Measurements from ENCODE around the gene IFT80. TPM values are rescaled to one million over a fixed set of nuclear protein-coding genes. Genes with fewer than 3 reads are reported as not detected.
A peak's percentile ranks its signal among the peaks of the same experiment; 100 is the strongest.

Gene IFT80
- 42.8 and 43.3 TPM in 2 replicates for total RNA-seq
- long read RNA-seq, full-length matches to known transcripts, result 90 of 173 reads
- long read RNA-seq, partial matches to known transcripts, result 13 of 173 reads
- long read RNA-seq, other reads (novel, unspliced or antisense), result 70 of 173 reads

DNA sequence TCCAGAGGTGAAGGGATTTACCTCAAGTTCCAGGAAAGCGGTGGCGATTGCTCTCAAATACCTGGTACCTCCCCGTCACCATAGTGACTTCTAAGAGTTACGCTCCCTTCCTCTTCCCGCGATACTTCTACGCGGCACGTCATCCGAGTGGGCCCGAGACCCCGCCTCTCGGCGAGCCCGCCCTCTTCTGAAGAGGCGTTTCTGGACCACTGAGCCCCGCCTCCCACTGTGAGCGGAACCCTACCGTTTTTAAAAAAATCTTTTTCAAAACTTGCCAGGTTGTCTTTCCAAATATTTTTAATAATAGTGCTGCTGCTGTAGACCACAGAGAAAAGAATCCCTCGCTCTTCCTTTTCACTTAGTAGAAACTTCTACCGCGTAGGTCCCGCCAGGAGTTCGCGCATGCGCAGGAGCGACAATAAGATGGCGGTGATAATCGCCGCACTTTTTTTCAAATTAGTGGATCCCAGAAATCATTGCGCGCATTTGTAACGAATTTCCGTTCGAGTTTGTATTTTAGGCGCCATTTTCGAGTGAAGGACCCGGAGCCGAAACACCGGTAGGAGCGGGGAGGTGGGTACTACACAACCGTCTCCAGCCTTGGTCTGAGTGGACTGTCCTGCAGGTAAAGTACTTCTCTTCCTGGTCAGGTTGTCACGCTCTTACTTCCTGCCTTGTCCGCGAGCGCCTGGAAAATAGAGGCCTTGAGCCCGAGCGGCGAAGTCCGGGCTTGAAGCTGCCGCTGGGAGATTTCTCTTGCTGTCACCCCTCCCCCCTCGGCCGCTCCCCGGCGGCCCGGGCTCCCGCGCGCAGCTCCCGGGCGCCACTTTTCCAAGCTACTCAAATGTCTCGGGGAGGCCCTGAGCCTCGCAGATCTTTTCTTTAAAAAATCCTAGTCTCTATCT lies at the start of gene IFT80, which contains the start of gene SMC4:
TSS of gene IFT80 (minus strand) at position 101 of the 905 bp plus-strand sequence. CDS start 14,625 bp downstream, outside the sequence.
TSS of gene SMC4 (plus strand) at position 526 of the 905 bp plus-strand sequence. CDS start 1,177 bp downstream, outside the sequence.
- Mint-ChIP-seq H3K36me3 (ENCODE audit: unreplicated experiment) (peaks cover 5% of the 10 kb centered on the region), H3K9me3 (ENCODE audit: unreplicated experiment) (no peaks in the 10 kb centered on the region), H3K27ac (ENCODE audit: unreplicated experiment) (peak within 1 kb of the TSS; percentile 97), H3K4me1 (ENCODE audit: unreplicated experiment) (peaks cover 35% of the 10 kb centered on the region), H3K4me3 (ENCODE audit: unreplicated experiment) (peak within 1 kb of the TSS; percentile 89), H3K27me3 (ENCODE audit: unreplicated experiment) (no peaks in the 10 kb centered on the region)
- peak; percentile 98 for DNase-seq (ENCODE audit: extremely low spot score, unreplicated experiment)
- TF ChIP-seq, protein P1, sequence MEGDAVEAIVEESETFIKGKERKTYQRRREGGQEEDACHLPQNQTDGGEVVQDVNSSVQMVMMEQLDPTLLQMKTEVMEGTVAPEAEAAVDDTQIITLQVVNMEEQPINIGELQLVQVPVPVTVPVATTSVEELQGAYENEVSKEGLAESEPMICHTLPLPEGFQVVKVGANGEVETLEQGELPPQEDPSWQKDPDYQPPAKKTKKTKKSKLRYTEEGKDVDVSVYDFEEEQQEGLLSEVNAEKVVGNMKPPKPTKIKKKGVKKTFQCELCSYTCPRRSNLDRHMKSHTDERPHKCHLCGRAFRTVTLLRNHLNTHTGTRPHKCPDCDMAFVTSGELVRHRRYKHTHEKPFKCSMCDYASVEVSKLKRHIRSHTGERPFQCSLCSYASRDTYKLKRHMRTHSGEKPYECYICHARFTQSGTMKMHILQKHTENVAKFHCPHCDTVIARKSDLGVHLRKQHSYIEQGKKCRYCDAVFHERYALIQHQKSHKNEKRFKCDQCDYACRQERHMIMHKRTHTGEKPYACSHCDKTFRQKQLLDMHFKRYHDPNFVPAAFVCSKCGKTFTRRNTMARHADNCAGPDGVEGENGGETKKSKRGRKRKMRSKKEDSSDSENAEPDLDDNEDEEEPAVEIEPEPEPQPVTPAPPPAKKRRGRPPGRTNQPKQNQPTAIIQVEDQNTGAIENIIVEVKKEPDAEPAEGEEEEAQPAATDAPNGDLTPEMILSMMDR (IDR thresholded peaks at IDR 0.05), result no peak

DNA sequence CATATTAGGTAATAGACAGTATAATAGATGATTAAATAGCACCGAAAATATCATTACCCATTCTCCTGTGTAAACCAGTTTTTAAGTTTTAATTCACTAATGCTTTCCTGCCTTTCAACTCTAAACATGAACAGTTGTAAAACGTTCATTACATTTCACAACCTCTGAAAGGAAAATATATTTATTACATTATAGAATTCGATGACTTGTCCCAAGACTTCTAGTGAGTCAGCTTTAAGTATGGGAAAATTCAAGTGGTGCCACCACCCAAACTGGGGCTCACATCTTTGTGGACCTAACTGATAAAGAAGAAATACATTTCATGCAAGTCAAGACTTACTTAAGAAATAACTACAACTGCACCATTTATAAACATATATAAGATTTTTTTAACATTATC lies 48.5 kb upstream of the IFT80 start:
- peak overlapping the region; percentile 99 for H3K27ac Mint-ChIP-seq (ENCODE audit: unreplicated experiment)
- no peak for DNase-seq (ENCODE audit: extremely low spot score, unreplicated experiment)
- TF ChIP-seq, protein P1 (IDR thresholded peaks at IDR 0.05), result no peak

DNA sequence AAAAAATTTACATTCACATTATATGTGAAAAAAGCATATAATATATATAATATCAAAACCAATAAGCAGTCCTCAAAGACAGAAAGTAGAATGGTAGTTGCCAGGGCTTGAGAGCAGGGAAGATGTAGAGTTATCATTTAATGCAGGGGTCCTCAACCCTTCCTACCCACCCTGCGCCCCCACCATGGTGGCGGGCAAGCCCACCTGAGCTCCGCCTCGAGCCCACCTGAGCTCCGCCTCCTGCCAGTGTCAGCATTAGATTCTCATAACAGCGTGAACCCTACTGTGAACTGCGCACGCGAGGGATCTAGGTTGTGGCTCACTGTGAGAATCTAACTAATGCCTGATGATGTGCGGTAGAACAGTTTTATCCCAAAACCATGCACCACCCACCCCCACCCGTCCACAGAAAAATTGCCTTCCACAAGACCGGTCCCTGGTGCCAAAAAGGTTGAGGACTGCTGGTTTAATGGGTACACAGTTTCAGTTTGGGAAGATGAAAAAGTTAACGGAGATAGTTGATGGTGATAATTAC lies 47.6 kb upstream of the IFT80 start:
- TF ChIP-seq, protein P1 (IDR thresholded peaks at IDR 0.05), result no peak
- Mint-ChIP-seq H3K9me3 (ENCODE audit: unreplicated experiment) (no peaks in the 10 kb centered on the region), H3K36me3 (ENCODE audit: unreplicated experiment) (peaks cover 27% of the 10 kb centered on the region), H3K27ac (ENCODE audit: unreplicated experiment) (peak overlapping the region; percentile 58), H3K4me3 (ENCODE audit: unreplicated experiment) (peak overlapping the region; percentile 52), H3K27me3 (ENCODE audit: unreplicated experiment) (no peaks in the 10 kb centered on the region), H3K4me1 (ENCODE audit: unreplicated experiment) (peaks cover 59% of the 10 kb centered on the region)
- no peak for DNase-seq (ENCODE audit: extremely low spot score, unreplicated experiment)

More for the DNA sequence above, 48.5 kb upstream of the IFT80 start:
- peaks cover 58% of the 10 kb centered on the region for H3K4me1 Mint-ChIP-seq (ENCODE audit: unreplicated experiment)
- peaks cover 24% of the 10 kb centered on the region for H3K36me3 Mint-ChIP-seq (ENCODE audit: unreplicated experiment)
- peak overlapping the region; percentile 96 for H3K4me3 Mint-ChIP-seq (ENCODE audit: unreplicated experiment)
- H3K9me3 Mint-ChIP-seq (ENCODE audit: unreplicated experiment), result no peaks in the 10 kb centered on the region
- H3K27me3 Mint-ChIP-seq (ENCODE audit: unreplicated experiment), result no peaks in the 10 kb centered on the region

DNA sequence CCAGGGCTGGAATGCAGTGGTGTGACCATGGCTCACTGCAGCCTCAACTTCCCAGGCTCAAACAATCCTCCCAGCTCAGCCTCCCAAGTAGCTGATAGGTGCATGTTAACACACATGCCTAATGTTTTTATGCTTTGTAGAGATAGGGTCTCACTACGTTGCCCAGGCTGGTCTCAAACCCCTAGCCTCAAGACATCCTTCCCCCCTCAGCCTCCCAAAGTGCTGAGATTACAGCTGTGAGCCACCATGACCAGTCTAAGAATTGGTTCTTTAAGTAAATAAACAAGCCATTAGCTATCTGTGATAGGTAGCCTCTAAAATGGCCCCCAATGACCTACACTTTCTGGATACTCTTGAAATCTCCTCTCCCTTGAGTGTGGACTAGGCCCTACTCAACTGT lies 46.8 kb upstream of the IFT80 start:
- peak overlapping the region; percentile 32 for H3K27ac Mint-ChIP-seq (ENCODE audit: unreplicated experiment)
- H3K36me3 Mint-ChIP-seq (ENCODE audit: unreplicated experiment), result peaks cover 29% of the 10 kb centered on the region
- H3K4me3 Mint-ChIP-seq (ENCODE audit: unreplicated experiment), result peak overlapping the region; percentile 6
- no peak for DNase-seq (ENCODE audit: extremely low spot score, unreplicated experiment)
- H3K27me3 Mint-ChIP-seq (ENCODE audit: unreplicated experiment), result no peaks in the 10 kb centered on the region
- peaks cover 54% of the 10 kb centered on the region for H3K4me1 Mint-ChIP-seq (ENCODE audit: unreplicated experiment)
- no peaks in the 10 kb centered on the region for H3K9me3 Mint-ChIP-seq (ENCODE audit: unreplicated experiment)
- TF ChIP-seq, protein P1 (IDR thresholded peaks at IDR 0.05), result no peak

DNA sequence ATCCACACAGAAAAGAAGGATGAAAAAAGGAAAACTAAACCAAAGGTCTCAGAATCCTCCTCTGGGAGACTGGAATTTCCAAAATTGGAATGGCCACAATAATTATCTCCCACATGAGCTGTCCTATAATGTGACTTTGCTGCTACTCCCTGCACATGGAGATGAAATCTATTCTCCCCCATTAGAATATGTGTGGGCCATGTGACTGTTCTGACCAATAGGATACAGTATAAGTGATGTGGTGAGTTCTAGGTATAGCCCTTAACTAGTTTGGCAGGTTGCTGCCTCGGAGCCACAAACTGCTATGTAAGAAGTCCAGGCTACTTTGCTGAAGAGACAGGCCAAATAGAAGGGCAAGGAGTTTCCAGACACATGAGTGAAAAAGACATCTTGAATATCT lies 45.4 kb upstream of the IFT80 start:
- TF ChIP-seq, protein P1 (IDR thresholded peaks at IDR 0.05), result no peak
- Mint-ChIP-seq H3K36me3 (ENCODE audit: unreplicated experiment) (peaks cover 35% of the 10 kb centered on the region), H3K4me3 (ENCODE audit: unreplicated experiment) (no peak overlapping the region), H3K27me3 (ENCODE audit: unreplicated experiment) (no peaks in the 10 kb centered on the region), H3K27ac (ENCODE audit: unreplicated experiment) (peak overlapping the region; percentile 66), H3K4me1 (ENCODE audit: unreplicated experiment) (peaks cover 51% of the 10 kb centered on the region), H3K9me3 (ENCODE audit: unreplicated experiment) (peaks cover 3% of the 10 kb centered on the region)
- DNase-seq (ENCODE audit: extremely low spot score, unreplicated experiment), result no peak

Data from osteocyte (in vitro differentiated cells).